Right kidney (tissue), 1 donor: ENCODE data around the gene SNAPIN.
A peak's percentile ranks its signal among the peaks of the same experiment; 100 is the strongest.
"Not testable (repeated sequence)": the region's sequence is repeated elsewhere in the genome, so short reads cannot be mapped to it uniquely, and the experiment has no call there.

Experiments
- DNase-seq: peaks from one replicate; pipeline ENCODE4 v3.0.0-alpha.2; 2016

Gene SNAPIN

DNA sequence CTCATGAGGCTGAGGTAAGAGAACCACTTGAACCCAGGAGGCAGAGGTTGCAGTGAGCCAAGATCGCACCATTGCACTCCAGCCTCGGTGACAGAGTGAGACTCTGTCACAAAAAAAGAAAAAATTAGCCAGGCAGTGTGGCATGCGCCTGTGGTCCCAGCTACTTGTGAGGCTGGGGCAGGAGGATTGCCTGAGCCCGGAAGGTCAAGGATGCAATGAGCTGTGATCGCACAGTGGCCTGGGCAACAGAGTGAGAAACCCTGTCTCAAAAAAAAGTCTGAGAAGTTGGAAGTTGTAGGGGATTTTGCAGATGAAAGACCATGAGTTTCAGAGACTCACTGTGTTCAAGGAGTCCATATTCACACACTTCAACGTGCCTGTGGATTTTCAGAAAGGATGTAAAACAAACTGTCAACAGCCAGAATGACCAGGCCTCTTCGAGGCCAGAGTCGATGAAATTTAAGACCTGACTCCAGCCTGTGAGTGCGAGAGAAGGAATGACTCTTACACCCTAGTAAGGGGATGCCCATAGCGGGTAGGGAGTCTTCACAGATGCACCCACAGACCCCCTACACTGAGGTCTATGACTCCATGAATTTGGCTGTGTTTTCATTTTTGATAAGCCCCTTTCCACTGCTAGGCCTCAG lies 33.4 kb upstream of the SNAPIN start:
- DNase-seq = no peak

DNA sequence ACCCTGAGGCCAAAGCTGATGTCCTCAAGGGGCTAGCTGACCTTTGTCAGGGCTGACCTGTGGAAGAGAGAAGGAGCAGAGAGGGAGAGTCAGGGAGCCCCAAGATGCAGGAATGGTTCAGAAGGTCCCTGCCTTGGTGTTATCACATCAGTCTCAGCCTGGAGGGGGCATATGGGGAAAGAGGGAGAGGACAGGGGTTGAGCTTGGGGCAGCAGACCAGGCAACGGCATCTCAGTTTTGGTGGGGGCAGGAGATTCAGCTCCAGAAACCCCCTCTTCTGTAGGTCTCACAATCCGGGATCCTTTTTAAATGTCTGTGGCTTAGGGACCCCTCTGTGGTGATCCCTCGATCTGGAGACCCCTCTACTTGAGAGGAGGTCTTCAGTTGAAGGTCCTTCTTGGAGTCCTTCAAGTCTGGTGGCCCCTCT lies 32.0 kb upstream of the SNAPIN start:
- DNase-seq = no peak

DNA sequence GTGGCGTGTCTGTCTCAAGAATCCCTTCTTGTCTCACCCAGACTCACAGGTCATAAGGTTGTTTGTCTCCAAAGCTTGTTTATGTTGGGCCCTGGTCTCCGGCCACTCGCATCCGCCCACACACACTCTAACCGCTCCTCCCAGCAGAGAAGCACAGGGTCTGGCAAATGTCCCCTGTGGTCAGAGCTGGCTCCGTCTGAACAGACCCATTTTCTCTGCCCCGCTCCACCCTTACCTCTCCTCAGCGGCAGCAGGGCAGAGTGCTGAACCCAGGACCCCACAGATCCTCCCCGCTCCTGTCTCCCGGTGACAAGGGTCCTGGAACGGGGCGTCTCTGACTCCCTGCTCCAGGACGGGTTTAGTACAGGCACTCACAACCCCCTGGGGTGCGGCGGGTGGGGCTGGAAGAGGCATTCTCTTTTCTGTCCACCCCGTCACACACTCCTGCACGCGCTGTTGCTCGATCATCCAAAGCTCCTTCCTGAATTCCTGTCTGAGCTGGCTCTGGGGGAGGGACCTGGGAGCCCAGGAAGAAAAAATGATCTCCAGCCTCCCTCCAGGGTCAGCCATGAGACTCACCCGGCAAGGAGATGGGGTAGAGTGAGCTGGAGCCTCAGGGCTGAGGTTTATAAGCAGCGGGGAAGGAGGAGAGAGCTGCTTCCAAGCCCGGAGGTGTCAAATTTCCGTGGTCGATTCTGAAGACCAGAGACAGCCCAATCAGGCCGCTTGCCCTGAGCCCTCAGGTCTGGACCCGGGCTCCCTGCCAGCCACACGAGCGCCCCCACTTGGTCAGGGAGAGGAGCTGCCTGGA lies 31.4 kb upstream of the SNAPIN start, which contains the start of gene S100A13:
Gene S100A13, minus strand, starts transcription at position 602 of the 811 bp plus-strand sequence. CDS start 1,033 bp downstream, outside the sequence.
- DNase-seq = peak; percentile 91

DNA sequence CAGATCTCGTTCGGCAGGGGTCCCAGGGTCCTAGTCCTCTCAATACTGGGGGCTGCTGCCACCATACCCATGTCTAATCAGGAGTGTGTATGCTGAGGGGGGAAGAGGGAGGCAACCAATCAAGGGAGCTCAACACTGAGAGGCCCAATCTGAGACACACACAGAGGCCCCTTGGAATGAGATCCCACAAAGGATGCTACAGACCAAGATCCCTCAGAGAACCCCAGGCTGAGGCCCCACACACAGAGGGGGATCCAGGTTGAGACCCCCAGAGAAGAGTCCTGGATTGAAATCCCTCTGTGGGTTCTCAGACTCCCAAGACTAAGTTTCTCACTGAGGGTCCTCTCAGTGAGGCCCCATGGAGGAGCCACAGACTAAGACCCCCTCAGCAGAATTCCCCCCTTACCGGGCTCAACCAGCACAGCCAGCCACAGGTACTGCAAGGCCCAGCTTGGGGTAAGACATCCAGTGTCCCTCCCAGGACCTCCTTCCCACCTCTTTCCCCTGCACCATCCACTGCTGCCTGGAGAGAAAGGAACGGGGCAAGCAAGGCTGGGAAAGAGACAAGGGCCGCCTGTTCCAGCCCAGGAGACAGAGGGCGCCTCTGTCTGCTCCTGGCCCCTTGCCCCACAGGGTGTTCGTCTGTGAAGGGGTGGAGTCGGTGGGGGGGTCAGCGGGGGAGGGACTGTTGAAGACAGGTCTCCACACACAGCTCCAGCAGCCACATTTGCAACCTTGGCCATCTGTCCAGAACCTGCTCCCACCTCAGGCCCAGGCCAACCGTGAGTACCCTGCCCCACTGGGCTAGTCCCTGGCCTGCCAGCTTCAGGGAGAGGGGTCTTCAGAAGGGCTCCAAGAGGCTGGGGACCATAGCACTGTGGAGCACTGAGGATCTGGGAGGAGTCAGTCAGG lies 30.5 kb upstream of the SNAPIN start, which contains the start of gene S100A1:
Gene S100A1, plus strand, starts transcription at position 720 of the 912 bp plus-strand sequence. CDS start 2,088 bp downstream, outside the sequence.
- DNase-seq = no peak

DNA sequence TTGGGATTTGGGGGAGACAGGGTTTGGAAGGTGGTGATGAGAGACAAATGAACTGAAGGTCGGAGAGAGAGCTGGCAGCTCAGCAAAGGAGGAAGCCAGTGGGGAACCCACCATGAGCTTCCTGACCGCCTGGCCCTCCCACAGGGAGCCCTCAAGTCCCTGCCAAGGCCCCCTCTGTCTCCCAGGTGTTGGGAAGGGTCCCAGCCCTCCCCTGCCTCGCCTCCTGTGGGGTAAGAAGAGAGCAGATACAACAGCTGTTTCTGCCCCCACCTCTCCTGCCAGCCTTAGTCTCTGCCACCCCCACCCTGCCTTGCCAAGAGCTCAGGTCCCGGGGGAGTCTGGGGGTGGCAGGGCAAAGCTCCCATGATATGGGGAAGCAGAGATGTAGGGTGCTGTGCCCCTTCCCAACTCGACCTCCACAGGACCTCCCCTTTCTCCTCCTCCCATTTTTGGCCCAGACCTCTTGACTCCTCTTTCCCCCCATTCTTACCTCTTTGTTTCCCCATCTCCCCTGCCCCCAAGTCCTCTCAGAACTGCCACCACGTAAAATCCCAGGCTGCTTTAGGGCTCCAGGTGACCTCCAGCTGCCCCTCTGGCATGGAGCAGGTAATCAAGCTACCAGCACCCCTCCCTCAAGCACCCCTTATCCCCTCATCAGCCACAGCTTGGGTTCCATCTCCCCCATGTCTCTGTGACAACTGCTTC lies 29.7 kb upstream of the SNAPIN start:
- no peak for DNase-seq

DNA sequence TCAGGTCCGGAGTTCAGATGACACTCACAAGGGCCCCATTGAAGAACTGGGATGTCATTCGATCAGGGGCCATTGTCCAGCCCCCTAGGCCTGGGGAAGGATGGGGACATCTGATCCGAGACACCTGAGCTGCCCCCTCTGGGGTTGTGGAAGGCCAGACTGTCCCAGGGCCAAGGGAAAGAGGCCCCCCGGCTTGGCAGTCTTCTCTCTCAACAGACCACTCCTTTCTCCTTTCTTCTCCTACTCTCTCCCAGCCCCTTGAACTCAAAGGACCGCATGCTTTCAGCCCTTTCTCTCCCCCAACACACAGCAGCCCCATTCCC lies 29.2 kb upstream of the SNAPIN start:
- DNase-seq = no peak

DNA sequence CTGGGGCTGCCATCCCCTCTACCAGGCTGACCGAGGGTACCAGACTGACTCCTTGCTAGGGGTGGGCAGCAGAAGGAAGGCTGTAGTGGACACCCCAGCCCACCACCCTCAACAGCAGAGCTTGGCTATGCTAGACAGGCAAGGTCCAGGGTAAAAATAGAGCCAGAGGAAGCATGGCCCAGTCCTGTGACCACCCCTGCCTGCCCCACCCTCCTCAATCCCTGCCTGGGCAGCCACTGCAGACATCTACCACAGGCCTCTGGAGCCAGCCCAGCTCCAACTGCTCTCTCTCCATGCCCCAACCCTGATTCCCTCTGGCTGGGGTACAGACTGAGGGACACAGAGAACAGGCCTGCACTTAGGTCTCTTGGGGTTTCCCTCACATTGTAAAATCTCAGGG lies 28.5 kb upstream of the SNAPIN start:
- DNase-seq = no peak

DNA sequence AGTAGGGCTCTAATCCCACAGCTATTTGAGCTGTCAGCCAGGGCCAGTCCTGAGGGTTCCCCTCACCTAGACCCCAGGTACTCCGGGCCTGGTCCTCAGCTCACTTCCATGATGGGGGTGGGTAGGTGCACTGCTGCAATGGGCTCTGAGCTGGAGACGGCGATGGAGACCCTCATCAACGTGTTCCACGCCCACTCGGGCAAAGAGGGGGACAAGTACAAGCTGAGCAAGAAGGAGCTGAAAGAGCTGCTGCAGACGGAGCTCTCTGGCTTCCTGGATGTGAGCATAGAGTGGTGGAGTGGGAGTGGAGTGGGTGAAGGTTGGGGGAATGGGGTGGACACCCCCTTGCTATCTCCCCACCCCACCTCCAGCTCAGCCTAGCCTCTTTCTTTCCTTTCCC lies 28.1 kb upstream of the SNAPIN start:
- no peak for DNase-seq

DNA sequence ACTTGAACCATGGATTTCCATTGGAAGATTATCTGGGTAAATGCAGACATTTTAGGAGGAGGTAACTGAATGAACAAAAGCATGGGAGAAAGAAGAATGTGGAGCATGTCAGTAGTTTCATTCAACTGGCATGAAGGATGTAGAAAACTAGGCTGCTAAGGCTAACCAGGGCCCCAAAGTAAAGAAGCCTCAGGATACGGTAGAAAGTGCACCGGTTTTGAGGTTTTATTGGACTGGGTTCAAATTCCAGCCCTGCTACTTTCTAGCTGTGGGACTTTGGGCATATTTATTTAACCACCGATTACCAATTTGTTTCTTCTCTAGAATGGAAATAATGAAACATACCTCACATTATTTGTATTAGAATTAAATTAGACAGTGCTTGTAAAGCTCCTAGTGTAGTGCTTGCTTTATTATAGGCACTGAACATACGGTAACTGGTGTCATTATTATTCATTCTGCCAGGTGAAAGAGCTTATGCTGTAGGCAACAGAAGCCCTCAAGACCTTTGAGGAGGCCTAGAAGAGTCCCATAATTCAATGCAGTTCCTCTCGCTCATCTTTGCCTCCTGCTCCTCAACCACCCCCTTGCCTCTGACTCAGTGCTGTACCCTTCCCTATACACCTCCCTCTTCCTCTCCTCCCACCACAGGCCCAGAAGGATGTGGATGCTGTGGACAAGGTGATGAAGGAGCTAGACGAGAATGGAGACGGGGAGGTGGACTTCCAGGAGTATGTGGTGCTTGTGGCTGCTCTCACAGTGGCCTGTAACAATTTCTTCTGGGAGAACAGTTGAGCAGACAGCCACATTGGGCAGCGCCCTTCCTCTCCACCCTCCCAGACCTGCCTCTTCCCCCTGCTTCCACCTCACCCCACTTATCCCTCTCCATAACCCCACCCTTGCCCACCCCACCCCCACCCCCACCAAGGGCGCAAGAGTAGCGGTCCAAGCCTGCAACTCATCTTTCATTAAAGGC lies 27.2 kb upstream of the SNAPIN start:
- no peak for DNase-seq

DNA sequence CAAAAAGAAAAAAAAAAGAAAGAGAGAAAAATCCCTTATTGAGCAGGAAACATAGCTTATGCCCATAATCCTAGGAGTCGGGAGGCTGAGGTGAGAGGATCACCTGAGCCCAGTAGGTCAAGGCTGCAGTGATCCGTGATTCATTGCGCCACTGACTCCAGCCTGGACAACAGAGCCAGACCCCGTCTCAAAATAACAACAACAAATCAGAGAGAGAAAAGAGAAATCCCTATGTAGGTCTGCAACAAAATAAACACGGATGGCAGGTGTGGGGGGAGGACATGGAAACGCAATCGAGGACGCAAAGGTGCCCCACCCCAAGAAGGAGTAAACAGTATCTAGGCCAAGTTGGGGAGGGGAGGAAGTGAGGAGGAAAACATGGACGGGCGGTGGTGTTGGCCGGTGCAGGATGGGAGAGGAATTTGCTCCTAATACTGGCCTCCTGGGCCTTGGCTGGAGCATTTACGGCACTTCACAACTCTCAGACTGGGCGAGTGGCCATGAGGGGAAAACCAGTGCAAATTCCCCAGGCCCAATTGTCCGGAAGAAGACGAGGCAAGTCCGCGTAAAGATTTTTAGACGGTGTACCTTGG lies 25.2 kb upstream of the SNAPIN start:
- no peak for DNase-seq

DNA sequence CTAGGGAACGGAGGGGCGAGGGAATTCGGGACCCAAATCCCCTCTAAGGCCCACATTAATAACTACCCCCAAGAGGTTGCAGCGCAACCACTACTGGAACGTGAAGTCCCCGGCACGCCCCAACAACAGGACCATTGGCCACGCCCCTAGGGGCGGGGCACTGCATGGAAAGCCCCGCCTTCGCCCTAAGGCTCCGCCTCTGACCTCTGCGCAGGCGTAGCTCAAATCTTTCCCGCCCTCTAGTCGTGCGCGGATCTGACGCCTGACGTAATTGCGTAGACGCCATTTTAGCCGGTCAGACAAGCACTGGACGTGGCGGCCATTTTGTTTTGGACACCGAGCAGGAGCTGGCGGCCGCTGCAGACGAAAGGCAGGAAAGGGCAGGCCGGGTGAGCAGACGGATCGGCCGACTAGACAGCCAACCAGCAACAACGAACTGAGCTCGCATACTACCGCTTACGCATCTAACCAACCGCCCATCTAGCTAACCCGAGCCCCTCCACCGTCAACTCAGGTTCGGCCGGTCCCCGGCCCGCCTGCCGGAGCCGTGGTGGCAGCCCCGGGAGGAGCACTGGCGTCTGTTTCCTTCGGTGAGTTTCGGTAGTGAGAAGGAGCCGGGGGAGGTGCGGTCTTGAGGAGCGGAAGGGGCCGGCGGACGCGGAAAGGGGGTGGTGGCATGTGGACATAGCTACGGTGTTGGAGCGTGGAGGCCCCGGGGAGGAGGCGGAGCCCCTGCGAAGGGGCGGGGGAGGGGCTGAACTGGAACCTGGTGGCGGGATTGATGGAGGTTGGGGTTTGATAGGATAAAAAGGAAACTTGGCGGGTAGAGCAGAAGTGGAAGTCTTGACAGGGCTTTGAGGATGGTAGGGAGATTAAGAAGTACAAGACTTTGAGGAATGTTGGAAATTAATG lies 24.5 kb upstream of the SNAPIN start, which contains the start of gene CHTOP:
Gene CHTOP, plus strand, starts transcription at position 313 of the 912 bp plus-strand sequence. CDS start 2,523 bp downstream, outside the sequence.
- peak; percentile 96 for DNase-seq

DNA sequence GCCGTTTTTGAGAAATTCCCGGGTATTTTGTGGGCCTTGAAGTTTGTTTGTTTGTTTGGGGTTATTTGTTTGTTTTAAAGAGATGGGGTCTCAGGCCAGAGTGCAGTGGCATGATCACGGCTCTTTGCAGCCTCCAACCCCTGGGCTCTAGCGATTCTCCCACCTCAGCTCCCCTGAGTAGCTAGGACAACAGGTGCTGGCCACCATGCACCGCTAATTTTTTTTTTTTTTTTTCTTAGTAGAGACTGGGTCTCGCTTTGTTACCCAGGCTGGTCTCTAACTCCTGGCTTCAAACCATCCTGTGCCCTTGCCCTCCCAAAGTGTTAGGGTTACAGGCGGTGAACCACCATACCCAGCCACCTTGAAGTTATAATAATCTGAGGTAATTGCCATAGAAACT lies 22.6 kb upstream of the SNAPIN start:
- no peak for DNase-seq

DNA sequence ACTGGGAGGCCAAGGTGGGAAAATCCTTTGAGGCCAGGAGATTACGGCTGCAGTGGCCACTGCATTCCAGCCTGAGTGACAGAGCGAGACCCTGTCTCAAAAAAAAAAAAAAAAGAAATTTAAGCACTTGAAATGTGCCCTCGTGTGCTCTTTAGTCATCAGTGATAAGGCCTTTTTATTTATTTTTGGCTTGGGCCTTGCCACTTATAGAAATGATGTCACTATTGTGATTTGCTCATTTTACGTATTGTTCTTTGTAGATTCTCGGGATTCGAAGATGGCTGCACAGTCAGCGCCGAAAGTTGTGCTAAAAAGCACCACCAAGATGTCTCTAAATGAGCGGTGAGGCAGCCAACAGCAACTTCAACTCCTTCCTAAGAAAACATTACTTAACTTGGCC lies 22.2 kb upstream of the SNAPIN start:
- no peak for DNase-seq

DNA sequence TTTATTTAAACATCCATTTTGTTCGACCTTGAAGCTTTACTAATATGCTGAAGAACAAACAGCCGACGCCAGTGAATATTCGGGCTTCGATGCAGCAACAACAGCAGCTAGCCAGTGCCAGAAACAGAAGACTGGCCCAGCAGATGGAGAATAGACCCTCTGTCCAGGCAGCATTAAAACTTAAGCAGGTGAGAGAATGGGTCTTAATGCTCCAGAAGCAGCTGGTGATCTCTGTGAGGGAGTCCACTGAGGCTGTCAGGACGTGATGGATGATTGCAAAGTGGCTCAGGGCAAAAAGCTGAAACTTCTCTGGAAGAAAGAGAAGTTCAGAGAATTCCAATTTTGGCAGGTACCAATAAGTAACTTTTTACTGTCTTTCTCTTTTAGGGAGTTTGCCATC lies 20.2 kb upstream of the SNAPIN start:
- no peak for DNase-seq

DNA sequence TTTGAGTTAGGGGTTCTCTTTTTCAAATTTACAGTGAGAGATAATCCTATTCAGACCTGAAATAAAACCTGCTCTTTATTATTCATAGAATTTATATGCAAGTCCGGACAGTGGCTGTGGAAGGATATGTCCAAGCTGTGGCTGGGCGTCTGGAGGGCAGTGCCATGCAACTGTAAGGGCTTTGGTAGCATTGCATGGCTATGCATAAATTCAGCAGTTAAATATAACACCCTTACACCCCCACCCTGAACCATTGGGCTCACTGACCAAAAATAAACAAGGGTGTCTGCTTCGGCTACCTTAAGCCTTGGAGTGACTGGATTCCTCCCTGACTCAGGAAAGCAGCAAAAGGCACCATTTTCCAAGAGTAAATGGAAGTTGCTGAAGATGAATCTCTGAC lies 19.2 kb upstream of the SNAPIN start:
- DNase-seq = no peak

DNA sequence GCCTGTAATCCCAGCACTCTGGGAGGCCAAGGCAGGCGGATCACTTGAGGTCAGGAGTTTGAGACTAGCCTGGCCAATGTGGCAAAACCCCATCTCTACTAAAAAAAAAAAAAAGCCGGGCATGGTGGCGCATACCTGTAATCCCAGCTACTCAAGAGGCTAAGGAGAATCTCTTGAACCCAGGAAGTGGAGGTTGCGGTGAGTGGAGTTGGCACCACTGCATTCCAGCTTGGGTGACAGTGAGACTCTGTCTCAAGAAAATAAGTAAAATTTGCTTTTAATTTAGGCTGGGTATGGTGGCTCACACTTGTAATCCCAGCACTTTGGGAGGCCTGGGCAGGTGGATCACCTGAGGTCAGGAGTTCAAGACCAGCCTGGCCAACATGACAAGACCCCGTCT lies 18.3 kb upstream of the SNAPIN start:
- DNase-seq = not testable (repeated sequence)

DNA sequence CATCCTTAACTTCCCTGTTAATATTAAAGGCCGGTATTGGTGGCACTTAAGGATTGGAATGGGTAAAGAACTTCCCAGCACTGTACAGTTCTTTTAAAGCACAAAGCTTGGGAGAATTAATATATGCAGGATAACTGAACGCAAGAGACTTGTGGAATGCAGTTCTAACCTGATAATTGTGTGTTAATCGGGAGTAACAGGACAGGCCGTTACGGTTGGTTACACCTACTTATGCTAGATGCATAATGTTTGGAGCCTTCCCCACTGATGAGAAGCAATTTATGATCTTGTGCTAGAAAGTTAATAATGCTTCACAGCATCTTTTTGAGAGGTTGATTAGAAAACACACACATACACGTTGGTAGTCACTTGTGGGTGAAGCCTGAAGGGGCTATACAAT lies 17.6 kb upstream of the SNAPIN start:
- no peak for DNase-seq

DNA sequence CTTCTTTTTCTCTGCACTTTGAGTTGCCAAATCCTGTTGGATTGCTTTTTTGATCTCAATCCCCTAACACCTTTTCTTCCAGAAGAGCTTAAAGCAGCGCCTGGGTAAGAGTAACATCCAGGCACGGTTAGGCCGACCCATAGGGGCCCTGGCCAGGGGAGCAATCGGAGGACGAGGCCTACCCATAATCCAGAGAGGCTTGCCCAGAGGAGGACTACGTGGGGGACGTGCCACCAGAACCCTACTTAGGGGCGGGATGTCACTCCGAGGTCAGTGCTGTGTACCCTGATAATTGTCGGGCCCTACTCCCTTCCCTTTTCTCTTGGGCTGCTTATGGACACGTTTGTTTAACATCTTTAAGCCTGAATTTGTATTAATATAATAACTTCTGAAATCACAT lies 16.3 kb upstream of the SNAPIN start:
- no peak for DNase-seq

DNA sequence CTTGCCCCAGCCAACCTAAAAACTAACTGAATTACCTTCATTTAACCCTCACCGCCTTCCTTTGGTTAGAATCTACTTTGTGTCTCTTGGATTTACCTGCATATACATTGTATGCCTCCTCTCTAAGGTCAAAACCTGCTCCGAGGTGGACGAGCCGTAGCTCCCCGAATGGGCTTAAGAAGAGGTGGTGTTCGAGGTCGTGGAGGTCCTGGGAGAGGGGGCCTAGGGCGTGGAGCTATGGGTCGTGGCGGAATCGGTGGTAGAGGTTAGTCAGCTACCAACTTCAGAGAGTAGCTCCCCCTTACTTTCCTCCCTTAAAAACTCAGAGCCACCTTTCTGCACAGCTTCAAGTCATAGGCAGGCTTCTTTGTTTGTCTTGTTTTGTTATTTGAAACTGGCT lies 15.4 kb upstream of the SNAPIN start:
- no peak for DNase-seq
